A549 (cell line): ENCODE data around the gene SH3PXD2A. TPM values are rescaled to one million over a fixed set of nuclear protein-coding genes. Genes with fewer than 3 reads are reported as not detected.

Experiments used
- ATAC-seq, 2 experiments: fragments of 200-7000 bp in 1 of 2; fragments of >200 bp in 1 of 2; cut with Nextera tagmentation in 1 of 2; cut with Tn5 transposase in 1 of 2; 3 replicates each; pipeline versions ENCODE4 v1.8.0 to v1.9.1; 2018 to 2020; ENCODE audit warnings: mild to moderate bottlenecking in 1 of 2, moderate library complexity in 1 of 2
- CTCF ChIA-PET: fragments of 300-600 bp; sonication (Branson Sonifier 250); formaldehyde crosslinking; extraction: SDS; loops from one replicate; lab custom pipeline; 2021; ENCODE audit warnings: antibody characterized with exemption, inconsistent platforms; lab: Yijun Ruan, JAX
- POLR2A ChIA-PET: fragments of 350-600 bp; formaldehyde crosslinking; extraction: SDS; loops from one replicate; lab custom pipeline; 2021; ENCODE audit warnings: antibody characterized with exemption, inconsistent platforms; lab: Yijun Ruan, JAX
- DNase-seq, 2 experiments: peaks; one replicate each; pipeline versions ENCODE4 v3.0.0 to v3.0.0-alpha.2; 2011 to 2016; ENCODE audit warnings: low read depth in 1 of 2, low spot score in 1 of 2
- FAIRE-seq: peaks from 2 replicates; lab custom pipeline; 2011; peaks lifted over from hg19 to GRCh38; lab: Jason Lieb, UNC
- H3K27ac ChIP-seq, 2 experiments: fragments of >200 bp; sonication (Bioruptor Twin); formaldehyde crosslinking; 3 replicates each; pipeline ENCODE4 v1.5.1; 2016 to 2017
- H3K4me1 ChIP-seq: fragments of >200 bp; sonication (Bioruptor Twin); formaldehyde crosslinking; 3 replicates; pipeline ENCODE4 v1.6.1; 2016
- H3K4me2 ChIP-seq: fragments of >200 bp; sonication (Bioruptor Twin); formaldehyde crosslinking; 3 replicates; pipeline ENCODE4 v1.6.1; 2016
- H3K4me3 ChIP-seq: fragments of >200 bp; sonication (Bioruptor Twin); formaldehyde crosslinking; 3 replicates; pipeline ENCODE4 v1.5.1; 2016
- H3K9me3 ChIP-seq: fragments of >200 bp; sonication (Bioruptor Twin); formaldehyde crosslinking; 3 replicates; pipeline ENCODE4 v1.6.1; 2016
- ATOH8 ChIP-seq: fragments of 250-450 bp; sonication (Bioruptor Pico); IDR thresholded peaks from 2 replicates; pipeline ENCODE4 v1.5.0; 2020; ENCODE audit warnings: low read depth, mild to moderate bottlenecking, moderate library complexity
- BHLHE40 ChIP-seq: IDR thresholded peaks from 2 replicates; pipeline ENCODE4 v1.6.1; 2012; ENCODE audit warnings: low read depth, low read length, inconsistent platforms
- CHD2 ChIP-seq: fragments of 150-350 bp; IDR thresholded peaks from 2 replicates; pipeline ENCODE4 v1.6.1; 2014; ENCODE audit warnings: low read length; ENCODE audit not compliant: partially characterized antibody
- E2F6 ChIP-seq: IDR thresholded peaks from 2 replicates; pipeline ENCODE4 v1.6.1; 2012; ENCODE audit warnings: low read depth, borderline replicate concordance
- EHMT2 ChIP-seq: fragments of 200-600 bp; sonication (generic); IDR thresholded peaks from 2 replicates; pipeline ENCODE4 v1.6.1; 2016; ENCODE audit warnings: antibody characterized with exemption, low read depth, mild to moderate bottlenecking, moderate library complexity
- ELK1 ChIP-seq: fragments of 150-350 bp; IDR thresholded peaks from 2 replicates; pipeline ENCODE4 v1.6.1; 2014; ENCODE audit warnings: low read depth, mild to moderate bottlenecking, low read length
- ESRRA ChIP-seq: fragments of 150-350 bp; IDR thresholded peaks from 2 replicates; pipeline ENCODE4 v1.6.1; 2014; ENCODE audit warnings: mild to moderate bottlenecking, low read length, borderline replicate concordance
- FOSL2 ChIP-seq, 2 experiments: fragments of 450-650 bp in 1 of 2; fragments of >200 bp in 1 of 2; sonication (Bioruptor Twin) in 1 of 2; formaldehyde crosslinking; IDR thresholded peaks; 2 replicates each; pipeline versions ENCODE4 v1.5.0 to v1.6.1; 2016 to 2020; ENCODE audit warnings: mild to moderate bottlenecking in 1 of 2, moderate library complexity in 1 of 2
- GATA3 ChIP-seq: IDR thresholded peaks from 2 replicates; pipeline ENCODE4 v1.6.1; 2012; ENCODE audit warnings: borderline replicate concordance
- HDAC2 ChIP-seq: fragments of 200-600 bp; sonication (generic); IDR thresholded peaks from 2 replicates; pipeline ENCODE4 v1.6.1; 2016
- HEYL ChIP-seq: fragments of 250-450 bp; sonication (Bioruptor Pico); IDR thresholded peaks from 2 replicates; pipeline ENCODE4 v1.8.0; 2021; ENCODE audit warnings: mild to moderate bottlenecking, moderate library complexity
- HOXA7 ChIP-seq: fragments of 250-450 bp; sonication (Bioruptor Pico); IDR thresholded peaks from 2 replicates; pipeline ENCODE4 v1.5.0; 2020; ENCODE audit warnings: mild to moderate bottlenecking, moderate library complexity
- HOXB13 ChIP-seq: fragments of 250-450 bp; sonication (Bioruptor Pico); IDR thresholded peaks from 2 replicates; pipeline ENCODE4 v1.5.0; 2020; ENCODE audit warnings: low read depth, mild to moderate bottlenecking, moderate library complexity
- JUN ChIP-seq, 2 experiments: fragments of >200 bp; sonication (Bioruptor Twin); formaldehyde crosslinking; IDR thresholded peaks; 2 replicates in 1 of 2; 3 replicates in 1 of 2; pipeline ENCODE4 v1.6.1; 2016 to 2017
- JUNB ChIP-seq: fragments of >200 bp; sonication (Bioruptor Twin); formaldehyde crosslinking; IDR thresholded peaks from 2 replicates; pipeline ENCODE4 v1.6.1; 2016
- MAFK ChIP-seq: fragments of 450-650 bp; IDR thresholded peaks from 2 replicates; pipeline ENCODE4 v1.6.1; 2014; ENCODE audit not compliant: partially characterized antibody
- MAX ChIP-seq: IDR thresholded peaks from 2 replicates; pipeline ENCODE4 v1.6.1; 2012
- MYC ChIP-seq: IDR thresholded peaks from 2 replicates; pipeline ENCODE4 v1.6.1; 2012; ENCODE audit warnings: mild to moderate bottlenecking, inconsistent platforms, low read length, improper control_type of control experiment, borderline replicate concordance
- NR3C1 ChIP-seq: fragments of >200 bp; sonication (Bioruptor Twin); formaldehyde crosslinking; IDR thresholded peaks from 3 replicates; pipeline ENCODE4 v1.6.1; 2017
- POLR2AphosphoS2 ChIP-seq: conservative IDR thresholded peaks from 2 replicates; pipeline ENCODE4 v1.6.1; 2012; ENCODE audit warnings: low read length, improper control_type of control experiment, inconsistent platforms
- RAD21 ChIP-seq, 2 experiments: fragments of >200 bp in 1 of 2; sonication (Bioruptor Twin) in 1 of 2; formaldehyde crosslinking in 1 of 2; IDR thresholded peaks in 1 of 2; conservative IDR thresholded peaks in 1 of 2; 2 replicates in 1 of 2; 3 replicates in 1 of 2; pipeline ENCODE4 v1.6.1; 2012 to 2018; ENCODE audit warnings: inconsistent platforms in 1 of 2
- TFCP2L1 ChIP-seq: fragments of 250-450 bp; sonication (Bioruptor Pico); IDR thresholded peaks from 2 replicates; pipeline ENCODE4 v1.5.0; 2021; ENCODE audit warnings: mild to moderate bottlenecking
- TP53 ChIP-seq: fragments of 250-450 bp; sonication (Bioruptor Pico); IDR thresholded peaks from 2 replicates; pipeline ENCODE4 v1.5.0; 2021; ENCODE audit warnings: mild to moderate bottlenecking, moderate library complexity
- ZC3H11A ChIP-seq: fragments of 450-650 bp; IDR thresholded peaks from 2 replicates; pipeline ENCODE4 v1.6.1; 2014; ENCODE audit warnings: antibody characterized with exemption, mild to moderate bottlenecking
- ZFP36 ChIP-seq: fragments of 450-650 bp; IDR thresholded peaks from 2 replicates; pipeline ENCODE4 v1.6.1; 2014; ENCODE audit warnings: borderline replicate concordance; ENCODE audit not compliant: partially characterized antibody
- ZNF302 ChIP-seq: fragments of 250-450 bp; sonication (Bioruptor Pico); IDR thresholded peaks from 2 replicates; pipeline ENCODE4 v1.9.0; 2021; ENCODE audit warnings: inconsistent platforms, mild to moderate bottlenecking, moderate library complexity
- WGBS: methylation state at CpG from one replicate; pipeline ENCODE4 v1.1.6; 2017; ENCODE audit errors: missing lambda C conversion rate; 5-methylcytosine and 5-hydroxymethylcytosine counted together
- polyA plus RNA-seq, 4 experiments: library from polyadenylated mRNA; depleted of rRNA in 3 of 4; stranded (reverse); fragments of >200 nt; fragmentation: RNase III in 1 of 4; extraction: RNeasy Plus Mini Kit Qiagen cat#74134 plus additional on column Dnase treatment in 1 of 4; gene quantifications; 2 replicates in 3 of 4; 3 replicates in 1 of 4; pipeline ENCODE4 v1.2.3, GENCODE V29; 2011 to 2017
- TF ChIP-seq, protein P1 (sequence below): fragments of 450-650 bp; IDR thresholded peaks from 2 replicates; pipeline ENCODE4 v1.6.1; 2014; ENCODE audit warnings: antibody characterized with exemption
- TF ChIP-seq, protein P2 (sequence below): fragments of >200 bp; sonication (Bioruptor Twin); formaldehyde crosslinking; IDR thresholded peaks from 3 replicates; pipeline ENCODE4 v1.5.1; 2016

SH3PXD2A gene
- polyA plus RNA-seq, 2 of the 4 experiments (the other 2 are of a cell fraction) = 2.4 to 3.9 TPM

GRCh38 chr10:103811463-103811862 is 43.9 kb downstream of the SH3PXD2A start:
- H3K4me2 ChIP-seq = 0 out of 3 replicates have a peak overlapping the region, but pooled peaks have one; percentile 26
- TF ChIP-seq MAFK (peak; percentile 11), TP53 (CRISPR knock-in tag) (no peak)
- no peak for DNase-seq
- H3K9me3 ChIP-seq = no peaks in the 10 kb centered on the region
- WGBS = 90% methylated on average over 6 of the region's 6 CpGs
- no peak for ATAC-seq
- no peak for FAIRE-seq
- POLR2A ChIA-PET = no interaction called here
- CTCF ChIA-PET = no interaction called here
- H3K27ac ChIP-seq = no peak overlapping the region
- H3K4me3 ChIP-seq = no peak overlapping the region
- peaks cover 32% of the 10 kb centered on the region for H3K4me1 ChIP-seq

GRCh38 chr10:103808780-103809179 is 46.6 kb downstream of the SH3PXD2A start:
- no peak overlapping the region for H3K27ac ChIP-seq
- FAIRE-seq (no peak), ATAC-seq (no peak)
- POLR2A ChIA-PET = no interaction called here
- H3K4me3 ChIP-seq = no peak overlapping the region
- H3K4me2 ChIP-seq = no peak overlapping the region
- no peaks in the 10 kb centered on the region for H3K9me3 ChIP-seq
- 64% methylated on average over 2 of the region's 2 CpGs for WGBS
- TF ChIP-seq JUN (IDR thresholded peaks at IDR 0.05) (no peak), EHMT2 (no peak), ZNF302 (no peak), E2F6 (no peak), HEYL (CRISPR knock-in tag) (no peak), NR3C1 (no peak), RAD21 (conservative IDR thresholded peaks at IDR 0.05 in 1 of 2, IDR thresholded peaks at IDR 0.05 in 1 of 2) (no peak), MAX (no peak), ATOH8 (no peak), BHLHE40 (no peak), HOXB13 (CRISPR knock-in tag) (no peak), HDAC2 (no peak), POLR2AphosphoS2 (no peak), JUNB (no peak), FOSL2 (IDR thresholded peaks at IDR 0.05) (no peak), FOSL2 (CRISPR knock-in tag; IDR thresholded peaks at IDR 0.05) (no peak), CHD2 (no peak), MYC (no peak), TP53 (CRISPR knock-in tag) (no peak)
- TF ChIP-seq, protein P1, sequence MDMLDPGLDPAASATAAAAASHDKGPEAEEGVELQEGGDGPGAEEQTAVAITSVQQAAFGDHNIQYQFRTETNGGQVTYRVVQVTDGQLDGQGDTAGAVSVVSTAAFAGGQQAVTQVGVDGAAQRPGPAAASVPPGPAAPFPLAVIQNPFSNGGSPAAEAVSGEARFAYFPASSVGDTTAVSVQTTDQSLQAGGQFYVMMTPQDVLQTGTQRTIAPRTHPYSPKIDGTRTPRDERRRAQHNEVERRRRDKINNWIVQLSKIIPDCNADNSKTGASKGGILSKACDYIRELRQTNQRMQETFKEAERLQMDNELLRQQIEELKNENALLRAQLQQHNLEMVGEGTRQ = no peak
- TF ChIP-seq, all 56 proteins: peak for 0
- H3K4me1 ChIP-seq = peaks cover 12% of the 10 kb centered on the region
- no peak for DNase-seq
- CTCF ChIA-PET = interaction anchor here (0.8 kb wide), 1 partner anchor 46 kb away, joined by 3 read pairs; no protein-coding TSS in a partner anchor

DNA sequence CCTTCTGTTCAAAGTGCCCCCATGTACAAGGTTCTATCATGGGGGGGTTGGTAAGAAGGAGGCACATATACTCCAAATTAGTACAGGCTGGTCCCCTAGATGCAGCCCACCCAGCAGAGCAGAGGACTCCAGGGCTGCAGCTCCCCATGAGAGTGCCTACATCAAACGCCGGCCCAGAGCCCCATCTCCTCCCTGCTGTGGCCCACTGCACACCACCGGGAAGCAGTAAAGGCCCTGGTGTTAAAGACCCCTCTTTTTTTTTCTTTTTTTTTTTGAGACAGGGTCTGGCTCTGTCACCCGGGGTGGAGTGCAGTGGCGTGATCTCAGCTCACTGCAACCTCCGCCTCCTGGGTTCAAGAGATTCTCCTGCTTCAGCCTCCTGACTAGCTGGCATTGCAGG is 47.4 kb downstream of the SH3PXD2A start:
- H3K4me1 ChIP-seq = peaks cover 9% of the 10 kb centered on the region
- ATAC-seq (no peak), DNase-seq (no peak), FAIRE-seq (no peak)
- 85% methylated on average over 6 of the region's 6 CpGs for WGBS
- POLR2A ChIA-PET = no interaction called here
- H3K4me3 ChIP-seq = no peak overlapping the region
- H3K4me2 ChIP-seq = no peak overlapping the region
- no peaks in the 10 kb centered on the region for H3K9me3 ChIP-seq
- CTCF ChIA-PET = interaction anchor here (0.8 to 1.9 kb wide), 3 partner anchors 14 to 77 kb away, joined by 3 to 5 read pairs (median 4); no protein-coding TSS in a partner anchor
- no peak overlapping the region for H3K27ac ChIP-seq
- TF ChIP-seq, protein P2, sequence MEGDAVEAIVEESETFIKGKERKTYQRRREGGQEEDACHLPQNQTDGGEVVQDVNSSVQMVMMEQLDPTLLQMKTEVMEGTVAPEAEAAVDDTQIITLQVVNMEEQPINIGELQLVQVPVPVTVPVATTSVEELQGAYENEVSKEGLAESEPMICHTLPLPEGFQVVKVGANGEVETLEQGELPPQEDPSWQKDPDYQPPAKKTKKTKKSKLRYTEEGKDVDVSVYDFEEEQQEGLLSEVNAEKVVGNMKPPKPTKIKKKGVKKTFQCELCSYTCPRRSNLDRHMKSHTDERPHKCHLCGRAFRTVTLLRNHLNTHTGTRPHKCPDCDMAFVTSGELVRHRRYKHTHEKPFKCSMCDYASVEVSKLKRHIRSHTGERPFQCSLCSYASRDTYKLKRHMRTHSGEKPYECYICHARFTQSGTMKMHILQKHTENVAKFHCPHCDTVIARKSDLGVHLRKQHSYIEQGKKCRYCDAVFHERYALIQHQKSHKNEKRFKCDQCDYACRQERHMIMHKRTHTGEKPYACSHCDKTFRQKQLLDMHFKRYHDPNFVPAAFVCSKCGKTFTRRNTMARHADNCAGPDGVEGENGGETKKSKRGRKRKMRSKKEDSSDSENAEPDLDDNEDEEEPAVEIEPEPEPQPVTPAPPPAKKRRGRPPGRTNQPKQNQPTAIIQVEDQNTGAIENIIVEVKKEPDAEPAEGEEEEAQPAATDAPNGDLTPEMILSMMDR = no peak
- TF ChIP-seq EHMT2 (no peak), GATA3 (no peak), JUN (IDR thresholded peaks at IDR 0.05) (no peak), BHLHE40 (no peak), ESRRA (no peak), ELK1 (no peak), HEYL (CRISPR knock-in tag) (no peak), HOXA7 (CRISPR knock-in tag) (no peak), ZC3H11A (no peak), FOSL2 (IDR thresholded peaks at IDR 0.05) (no peak), FOSL2 (CRISPR knock-in tag; IDR thresholded peaks at IDR 0.05) (no peak), JUNB (no peak), TFCP2L1 (CRISPR knock-in tag) (no peak), ZFP36 (no peak), RAD21 (conservative IDR thresholded peaks at IDR 0.05 in 1 of 2, IDR thresholded peaks at IDR 0.05 in 1 of 2) (no peak), HDAC2 (no peak), E2F6 (no peak)
